Right lung (tissue), 5 donors: ENCODE data around the gene FAM193B. TPM values are rescaled to one million over a fixed set of nuclear protein-coding genes. Genes with fewer than 3 reads are reported as not detected.
"Not testable (repeated sequence)": the region's sequence is repeated elsewhere in the genome, so short reads cannot be mapped to it uniquely, and the experiment has no call there.

ENCODE experiments used
- DNase-seq, 2 donors: peaks; one replicate each; pipeline ENCODE4 v3.0.0-alpha.2; 2013
- polyA plus RNA-seq, 5 donors: library from polyadenylated mRNA; unstranded; fragments of 120-200 nt; gene quantifications; one replicate each; pipeline versions ENCODE4 v1.2.1 to v1.2.3, GENCODE V29; 2013; ENCODE audit warnings: inconsistent platforms in 1 of 5, low replicate concordance in 1 of 5; ENCODE audit not compliant: insufficient read length in 5 of 5, insufficient read depth in 1 of 5

The FAM193B gene
- polyA plus RNA-seq, 5 donors, result 84.2 to 108 (median 94.9) TPM

GRCh38 chr5:177487975-177488374, 66.4 kb downstream of the FAM193B start:
- DNase-seq, result no peak

GRCh38 chr5:177487144-177487543, 67.2 kb downstream of the FAM193B start:
- DNase-seq, result no peak

GRCh38 chr5:177486256-177486655, 68.1 kb downstream of the FAM193B start:
- DNase-seq, result no peak

- DNase-seq, result not testable (repeated sequence)
These were observed 68.6 kb downstream of the FAM193B start for GRCh38 chr5:177485753-177486152.

- DNase-seq, result no peak
These were observed 69.3 kb downstream of the FAM193B start for GRCh38 chr5:177484902-177485549.

GRCh38 chr5:177483994-177484901, 70.1 kb downstream of the FAM193B start:
- DNase-seq, result no peak

GRCh38 chr5:177483042-177483441, 71.3 kb downstream of the FAM193B start:
- DNase-seq, result no peak

- no peak for DNase-seq
These were observed 72.0 kb downstream of the FAM193B start for GRCh38 chr5:177482359-177482795.

GRCh38 chr5:177479774-177480173, 74.6 kb downstream of the FAM193B start:
- DNase-seq, result no peak

- peak; percentile 66 to 77 for DNase-seq
These were observed 75.4 kb downstream of the FAM193B start for GRCh38 chr5:177478711-177479646.

- no peak for DNase-seq
These were observed 76.5 kb downstream of the FAM193B start for GRCh38 chr5:177477701-177478477.

GRCh38 chr5:177476531-177477233, 77.7 kb downstream of the FAM193B start:
- no peak for DNase-seq

- DNase-seq, result no peak
These were observed 78.6 kb downstream of the FAM193B start for GRCh38 chr5:177475563-177476427.

GRCh38 chr5:177474846-177475562, 79.4 kb downstream of the FAM193B start:
- no peak for DNase-seq

- no peak for DNase-seq
These were observed 80.3 kb downstream of the FAM193B start for GRCh38 chr5:177474002-177474476.

GRCh38 chr5:177473443-177474001, 80.8 kb downstream of the FAM193B start, which contains the start of gene DBN1:
DBN1 (minus strand) TSS chr5:177473634; CDS start chr5:177473521, 113 bp downstream.
- DNase-seq, result peak; percentile 36 to 62

- peak in 1 of 2 donors; percentile 40 for DNase-seq
These were observed 81.6 kb downstream of the FAM193B start for GRCh38 chr5:177472460-177473442.
